ENCODE data around the gene FES.

FES gene

GRCh38 chr15:90877996-90878395 is 6.3 kb upstream of the FES start:
- Mint-ChIP-seq H3K4me3 (no peak overlapping the region), H3K9me3 (no peaks in the 10 kb centered on the region), H3K27me3 (no peaks in the 10 kb centered on the region), H3K27ac (no peak overlapping the region), H3K4me1 (peaks cover 15% of the 10 kb centered on the region), H3K36me3 (ENCODE audit: low read depth) (peaks cover 47% of the 10 kb centered on the region)
- no peak for DNase-seq
- no peak for ATAC-seq

GRCh38 chr15:90878660-90879059 is 5.6 kb upstream of the FES start:
- no peak for ATAC-seq
- H3K4me1 Mint-ChIP-seq = peaks cover 15% of the 10 kb centered on the region
- no peak overlapping the region for H3K4me3 Mint-ChIP-seq
- DNase-seq = no peak
- no peaks in the 10 kb centered on the region for H3K27me3 Mint-ChIP-seq
- H3K9me3 Mint-ChIP-seq = no peaks in the 10 kb centered on the region
- H3K27ac Mint-ChIP-seq = no peak overlapping the region
- peaks cover 43% of the 10 kb centered on the region for H3K36me3 Mint-ChIP-seq (ENCODE audit: low read depth)

DNA sequence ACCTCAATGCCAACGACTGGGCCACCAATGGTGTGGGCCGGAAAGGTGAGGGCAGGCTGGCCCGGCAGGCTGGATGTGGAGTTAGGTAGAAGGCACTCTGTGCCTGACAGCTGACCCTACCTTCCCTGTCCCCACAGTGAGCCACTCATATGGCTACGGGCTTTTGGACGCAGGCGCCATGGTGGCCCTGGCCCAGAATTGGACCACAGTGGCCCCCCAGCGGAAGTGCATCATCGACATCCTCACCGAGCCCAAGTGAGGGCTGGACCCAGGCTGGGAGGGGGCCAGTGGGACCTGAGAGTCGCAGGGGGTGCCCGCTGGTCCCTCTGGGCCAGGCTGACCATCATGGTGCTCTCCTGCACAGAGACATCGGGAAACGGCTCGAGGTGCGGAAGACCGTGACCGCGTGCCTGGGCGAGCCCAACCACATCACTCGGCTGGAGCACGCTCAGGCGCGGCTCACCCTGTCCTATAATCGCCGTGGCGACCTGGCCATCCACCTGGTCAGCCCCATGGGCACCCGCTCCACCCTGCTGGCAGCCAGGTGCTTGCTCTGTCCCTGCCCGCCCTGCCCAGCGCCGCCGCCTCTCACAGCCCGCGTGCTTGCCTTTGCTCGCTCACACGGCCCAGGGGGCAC is 4.5 kb upstream of the FES start:
- Mint-ChIP-seq H3K36me3 (ENCODE audit: low read depth) (peaks cover 41% of the 10 kb centered on the region), H3K27me3 (peaks cover 1% of the 10 kb centered on the region), H3K4me1 (peaks cover 6% of the 10 kb centered on the region), H3K27ac (no peak overlapping the region), H3K4me3 (no peak overlapping the region), H3K9me3 (no peaks in the 10 kb centered on the region)
- ATAC-seq (no peak), DNase-seq (no peak)

GRCh38 chr15:90880381-90881145 is 3.7 kb upstream of the FES start:
- no peak overlapping the region for H3K27ac Mint-ChIP-seq
- peaks cover 36% of the 10 kb centered on the region for H3K36me3 Mint-ChIP-seq (ENCODE audit: low read depth)
- peaks cover 11% of the 10 kb centered on the region for H3K4me1 Mint-ChIP-seq
- no peak for ATAC-seq
- H3K4me3 Mint-ChIP-seq = no peak overlapping the region
- H3K9me3 Mint-ChIP-seq = no peaks in the 10 kb centered on the region
- DNase-seq = no peak
- peaks cover 3% of the 10 kb centered on the region for H3K27me3 Mint-ChIP-seq

DNA sequence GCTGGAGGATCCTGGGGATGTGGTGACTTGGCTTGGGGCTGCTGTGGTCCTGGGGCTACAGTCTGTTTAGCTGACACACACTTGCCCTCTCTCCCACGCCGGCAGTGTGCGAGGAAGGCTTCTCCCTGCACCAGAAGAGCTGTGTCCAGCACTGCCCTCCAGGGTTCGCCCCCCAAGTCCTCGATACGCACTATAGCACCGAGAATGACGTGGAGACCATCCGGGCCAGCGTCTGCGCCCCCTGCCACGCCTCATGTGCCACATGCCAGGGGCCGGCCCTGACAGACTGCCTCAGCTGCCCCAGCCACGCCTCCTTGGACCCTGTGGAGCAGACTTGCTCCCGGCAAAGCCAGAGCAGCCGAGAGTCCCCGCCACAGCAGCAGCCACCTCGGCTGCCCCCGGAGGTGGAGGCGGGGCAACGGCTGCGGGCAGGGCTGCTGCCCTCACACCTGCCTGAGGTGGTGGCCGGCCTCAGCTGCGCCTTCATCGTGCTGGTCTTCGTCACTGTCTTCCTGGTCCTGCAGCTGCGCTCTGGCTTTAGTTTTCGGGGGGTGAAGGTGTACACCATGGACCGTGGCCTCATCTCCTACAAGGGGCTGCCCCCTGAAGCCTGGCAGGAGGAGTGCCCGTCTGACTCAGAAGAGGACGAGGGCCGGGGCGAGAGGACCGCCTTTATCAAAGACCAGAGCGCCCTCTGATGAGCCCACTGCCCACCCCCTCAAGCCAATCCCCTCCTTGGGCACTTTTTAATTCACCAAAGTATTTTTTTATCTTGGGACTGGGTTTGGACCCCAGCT is 2.9 kb upstream of the FES start:
- H3K9me3 Mint-ChIP-seq = no peaks in the 10 kb centered on the region
- H3K36me3 Mint-ChIP-seq (ENCODE audit: low read depth) = peaks cover 32% of the 10 kb centered on the region
- H3K4me3 Mint-ChIP-seq = no peak overlapping the region
- H3K27me3 Mint-ChIP-seq = peaks cover 3% of the 10 kb centered on the region
- peaks cover 19% of the 10 kb centered on the region for H3K4me1 Mint-ChIP-seq
- no peak for DNase-seq
- no peak overlapping the region for H3K27ac Mint-ChIP-seq
- ATAC-seq = no peak

GRCh38 chr15:90881978-90882721 is 2.2 kb upstream of the FES start:
- ATAC-seq (no peak), DNase-seq (no peak)
- peaks cover 3% of the 10 kb centered on the region for H3K27me3 Mint-ChIP-seq
- H3K27ac Mint-ChIP-seq = no peak overlapping the region
- H3K4me3 Mint-ChIP-seq = no peak overlapping the region
- peaks cover 19% of the 10 kb centered on the region for H3K4me1 Mint-ChIP-seq
- H3K36me3 Mint-ChIP-seq (ENCODE audit: low read depth) = peaks cover 24% of the 10 kb centered on the region
- H3K9me3 Mint-ChIP-seq = no peaks in the 10 kb centered on the region

- no peak overlapping the region for H3K4me3 Mint-ChIP-seq
- H3K27ac Mint-ChIP-seq = no peak overlapping the region
- peaks cover 16% of the 10 kb centered on the region for H3K36me3 Mint-ChIP-seq (ENCODE audit: low read depth)
Measured at GRCh38 chr15:90882781-90883525, 1.4 kb upstream of the FES start.

GRCh38 chr15:90883526-90883975 is 753 bp upstream of the FES start:
- Mint-ChIP-seq H3K4me3 (no peak overlapping the region), H3K27ac (peak overlapping the region; percentile 49), H3K4me1 (peaks cover 19% of the 10 kb centered on the region), H3K9me3 (no peaks in the 10 kb centered on the region), H3K27me3 (peaks cover 4% of the 10 kb centered on the region), H3K36me3 (ENCODE audit: low read depth) (peaks cover 10% of the 10 kb centered on the region)
- DNase-seq = no peak
- peak; percentile 6 for ATAC-seq

More at GRCh38 chr15:90882781-90883525, 1.4 kb upstream of the FES start:
- no peaks in the 10 kb centered on the region for H3K9me3 Mint-ChIP-seq
- H3K27me3 Mint-ChIP-seq = peaks cover 4% of the 10 kb centered on the region
- peak; percentile 9 for ATAC-seq
- H3K4me1 Mint-ChIP-seq = peaks cover 19% of the 10 kb centered on the region
- DNase-seq = no peak

- DNase-seq = no peak
- H3K9me3 Mint-ChIP-seq = no peaks in the 10 kb centered on the region
- no peaks in the 10 kb centered on the region for H3K36me3 Mint-ChIP-seq (ENCODE audit: low read depth)
- peak overlapping the region; percentile 39 for H3K27ac Mint-ChIP-seq
- peaks cover 19% of the 10 kb centered on the region for H3K4me1 Mint-ChIP-seq
- peak overlapping the region; percentile 49 for H3K4me3 Mint-ChIP-seq
- peak; percentile 1 for ATAC-seq
- peaks cover 4% of the 10 kb centered on the region for H3K27me3 Mint-ChIP-seq
Measured at GRCh38 chr15:90884719-90885431, 571 bp downstream of the FES start.

- peak; percentile 90 for DNase-seq
- Mint-ChIP-seq H3K27me3 (peaks cover 4% of the 10 kb centered on the region), H3K4me1 (peaks cover 19% of the 10 kb centered on the region), H3K36me3 (ENCODE audit: low read depth) (no peaks in the 10 kb centered on the region), H3K9me3 (no peaks in the 10 kb centered on the region), H3K27ac (peak overlapping the region; percentile 39), H3K4me3 (no peak overlapping the region)
- ATAC-seq = peak; percentile 53
Measured at GRCh38 chr15:90885432-90886290, 1.4 kb downstream of the FES start.

GRCh38 chr15:90886291-90886614 is 1.9 kb downstream of the FES start:
- peaks cover 19% of the 10 kb centered on the region for H3K4me1 Mint-ChIP-seq
- H3K4me3 Mint-ChIP-seq = no peak overlapping the region
- H3K27ac Mint-ChIP-seq = no peak overlapping the region
- DNase-seq (no peak), ATAC-seq (no peak)
- peaks cover 4% of the 10 kb centered on the region for H3K27me3 Mint-ChIP-seq
- no peaks in the 10 kb centered on the region for H3K9me3 Mint-ChIP-seq
- no peaks in the 10 kb centered on the region for H3K36me3 Mint-ChIP-seq (ENCODE audit: low read depth)

- ATAC-seq = no peak
- Mint-ChIP-seq H3K27ac (no peak overlapping the region), H3K27me3 (peaks cover 4% of the 10 kb centered on the region), H3K36me3 (ENCODE audit: low read depth) (no peaks in the 10 kb centered on the region), H3K4me3 (no peak overlapping the region), H3K4me1 (peaks cover 19% of the 10 kb centered on the region), H3K9me3 (no peaks in the 10 kb centered on the region)
- DNase-seq = no peak
Measured at GRCh38 chr15:90887037-90887481, 2.8 kb downstream of the FES start.

Data from activated naive CD8-positive, alpha-beta T cell treated with anti-CD3 and anti-CD28 coated beads, Interleukin-2, amount 50 U/mL, for 24 hours (primary cell).